GM23248 (cell line): Measurements from ENCODE around the gene NFX1. TPM values are rescaled to one million over a fixed set of nuclear protein-coding genes. Genes with fewer than 3 reads are reported as not detected.

ENCODE experiments used
- DNase-seq: peaks from one replicate; pipeline ENCODE4 v3.0.0-alpha.2; 2015
- H2AFZ ChIP-seq: fragments of 200-600 bp; sonication (generic); 2 replicates; pipeline ENCODE4 v1.6.1; 2016; ENCODE audit warnings: antibody characterized with exemption
- H3F3A ChIP-seq: fragments of 200-600 bp; sonication (generic); 2 replicates; pipeline ENCODE4 v1.6.1; 2016; ENCODE audit warnings: mild to moderate bottlenecking, antibody characterized with exemption, mixed run types; ENCODE audit not compliant: insufficient read depth
- H3K27ac ChIP-seq: fragments of 200-600 bp; sonication (generic); 2 replicates; pipeline ENCODE4 v1.5.1; 2016; ENCODE audit warnings: mild to moderate bottlenecking
- H3K27me3 ChIP-seq: fragments of 200-600 bp; sonication (generic); replicated peaks from 2 replicates; pipeline ENCODE4 v1.6.1; 2016; ENCODE audit warnings: mild to moderate bottlenecking; ENCODE audit not compliant: insufficient read depth
- H3K36me3 ChIP-seq: fragments of 200-600 bp; sonication (generic); 2 replicates; pipeline ENCODE4 v1.6.1; 2016; ENCODE audit warnings: low read depth, mild to moderate bottlenecking
- H3K4me1 ChIP-seq: fragments of 200-600 bp; sonication (generic); 2 replicates; pipeline ENCODE4 v1.6.1; 2016; ENCODE audit warnings: mild to moderate bottlenecking; ENCODE audit not compliant: insufficient read depth
- H3K4me2 ChIP-seq: fragments of 200-600 bp; sonication (generic); one replicate; pipeline ENCODE4 v1.6.1; 2016; ENCODE audit warnings: mild to moderate bottlenecking; ENCODE audit not compliant: unreplicated experiment
- H3K4me3 ChIP-seq: fragments of 200-600 bp; sonication (generic); 2 replicates; pipeline ENCODE4 v1.5.1; 2016; ENCODE audit warnings: mild to moderate bottlenecking
- H3K79me2 ChIP-seq: fragments of 200-600 bp; sonication (generic); 2 replicates; pipeline ENCODE4 v1.6.1; 2016; ENCODE audit warnings: mild to moderate bottlenecking; ENCODE audit not compliant: insufficient read depth
- H3K9ac ChIP-seq: fragments of 200-600 bp; sonication (generic); 2 replicates; pipeline ENCODE4 v1.6.1; 2016; ENCODE audit warnings: mild to moderate bottlenecking
- H3K9me2 ChIP-seq: fragments of 200-600 bp; sonication (generic); 2 replicates; pipeline ENCODE4 v1.6.1; 2016; ENCODE audit warnings: mixed run types, mild to moderate bottlenecking, moderate library complexity; ENCODE audit not compliant: insufficient read depth
- H3K9me3 ChIP-seq: fragments of 200-600 bp; sonication (generic); one replicate; pipeline ENCODE4 v1.6.1; 2017; ENCODE audit warnings: low read depth
- H4K20me1 ChIP-seq: fragments of 200-600 bp; sonication (generic); 2 replicates; pipeline ENCODE4 v1.6.0; 2016; ENCODE audit not compliant: insufficient read depth
- EZH2 ChIP-seq: fragments of 200-600 bp; sonication (generic); IDR thresholded peaks from 2 replicates; pipeline ENCODE4 v1.6.1; 2018; ENCODE audit warnings: antibody characterized with exemption, mild to moderate bottlenecking; ENCODE audit not compliant: insufficient read depth, poor library complexity, severe bottlenecking
- EZH2phosphoT487 ChIP-seq: fragments of 200-600 bp; sonication (generic); IDR thresholded peaks from 2 replicates; pipeline ENCODE4 v1.6.1; 2018; ENCODE audit warnings: antibody characterized with exemption, moderate library complexity, mild to moderate bottlenecking, low read depth; ENCODE audit not compliant: insufficient read depth
- WGBS, 2 experiments: methylation state at CpG; one replicate each; pipeline ENCODE4 v1.1.6; 2015 to 2017; ENCODE audit warnings: low lambda C conversion rate in 2 of 2, low coverage in 1 of 2; ENCODE audit errors: missing lambda C conversion rate in 2 of 2; 5-methylcytosine and 5-hydroxymethylcytosine counted together
- in situ Hi-C: fragments of 300-500 bp; cut with MboI; formaldehyde crosslinking; loops from 2 replicates; pipeline ENCODE4 v1.15.0; 2020
- polyA plus RNA-seq: library from polyadenylated mRNA; unstranded; fragments of >200 nt; fragmentation: Nextera tagmentation; extraction: Ambion mirVana; gene quantifications from 2 replicates; pipeline ENCODE4 v1.2.1, GENCODE V29; 2016
- small RNA-seq: library from RNA; depleted of rRNA; stranded (forward); fragments of <200 nt; gene quantifications from one replicate; pipeline ENCODE3, GENCODE V24; 2014; ENCODE audit warnings: low read depth, low replicate concordance
- total RNA-seq: library from RNA; depleted of rRNA; stranded (reverse); fragments of >200 nt; shearing (Covaris generic); gene quantifications from 2 replicates; pipeline ENCODE4 v1.2.3, GENCODE V29; 2014; rRNA removed

NFX1 gene
- total and polyA plus RNA-seq, 2 experiments from 2014 or later, result 23.8 to 28.1 TPM

DNA sequence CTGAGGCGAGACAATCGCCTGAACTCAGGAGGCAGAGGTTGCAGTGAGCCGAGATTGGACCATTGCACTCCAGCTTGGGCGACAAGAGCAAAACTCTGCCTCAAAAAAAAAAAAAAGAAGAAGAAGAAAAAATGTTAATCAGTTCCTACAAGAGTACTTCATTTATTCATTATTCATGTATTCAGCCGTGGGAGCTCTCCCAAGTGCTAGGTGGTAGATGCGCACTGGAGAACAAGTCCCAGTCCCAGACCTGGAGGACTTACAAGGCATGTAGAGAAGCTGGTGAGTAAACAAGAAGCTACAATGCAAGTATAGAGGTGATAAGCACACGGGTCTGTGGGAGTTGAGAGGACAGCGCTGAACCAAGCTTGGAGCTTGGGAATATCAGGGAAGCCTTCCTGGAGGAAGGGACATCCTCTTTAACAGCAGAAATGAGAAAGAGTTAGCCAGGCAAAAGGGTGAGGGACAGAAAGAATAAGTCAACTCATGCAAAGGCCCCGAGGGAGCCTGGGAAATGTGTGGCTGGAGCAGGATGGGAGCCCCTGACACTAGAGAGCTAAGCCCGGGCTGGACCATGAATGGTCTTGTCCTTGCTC is 129.5 kb downstream of the NFX1 start:
- no peak overlapping the region for H2AFZ ChIP-seq
- no peaks in the 10 kb centered on the region for H4K20me1 ChIP-seq
- peaks cover under 1% of the 10 kb centered on the region; the same call in 1 of the 2 replicates for H3K4me1 ChIP-seq
- DNase-seq, result no peak
- no peak overlapping the region for H3K9ac ChIP-seq
- no peaks in the 10 kb centered on the region for H3K27me3 ChIP-seq
- H3K4me3 ChIP-seq, result no peak overlapping the region
- no peak for TF ChIP-seq EZH2
- TF ChIP-seq EZH2phosphoT487, result no peak
- no peak overlapping the region for H3K4me2 ChIP-seq
- H3K79me2 ChIP-seq, result no peaks in the 10 kb centered on the region
- H3K27ac ChIP-seq, result no peak overlapping the region
- in situ Hi-C loops, result no loop called here
- no peaks in the 10 kb centered on the region for H3K36me3 ChIP-seq
- H3F3A ChIP-seq, result peaks cover under 1% of the 10 kb centered on the region; the same call in 1 of the 2 replicates
- H3K9me3 ChIP-seq, result no peaks in the 10 kb centered on the region
- H3K9me2 ChIP-seq, result no peaks in the 10 kb centered on the region
- WGBS, 2 experiments, result 64 to 67% methylated on average over 9 to 10 of the region's 10 CpGs

Small RNAs within 50 kb of the gene (small RNA-seq; reads per million reads assigned to genes)
- not detected for gene RF00019

Other genes with a start within 250 kb of the NFX1 start
- 23.1 and 26.3 TPM in 2 replicates for gene SMU1, start 213.8 kb upstream of the NFX1 start, total RNA-seq
- gene SMU1, start 213.8 kb upstream of the NFX1 start, polyA plus RNA-seq, result 18.6 and 20.9 TPM in 2 replicates
- 70.8 and 74.3 TPM in 2 replicates for gene B4GALT1, start 123.2 kb upstream of the NFX1 start, total RNA-seq
- gene B4GALT1, start 123.2 kb upstream of the NFX1 start, polyA plus RNA-seq, result 139 and 140 TPM in 2 replicates
- not detected in 2 replicates for gene SPINK4, start 50.3 kb upstream of the NFX1 start, total RNA-seq
- gene SPINK4, start 50.3 kb upstream of the NFX1 start, polyA plus RNA-seq, result not detected in 2 replicates
- gene BAG1, start 25.8 kb upstream of the NFX1 start, total RNA-seq, result 25.0 and 38.2 TPM in 2 replicates
- gene BAG1, start 25.8 kb upstream of the NFX1 start, polyA plus RNA-seq, result 48.7 and 49.7 TPM in 2 replicates
- gene CHMP5, start 25.5 kb upstream of the NFX1 start, total RNA-seq, result 65.3 and 90.6 TPM in 2 replicates
- gene CHMP5, start 25.5 kb upstream of the NFX1 start, polyA plus RNA-seq, result 130 and 134 TPM in 2 replicates
- not detected in 2 replicates for gene AQP7, start 112.1 kb downstream of the NFX1 start, total RNA-seq
- gene AQP7, start 112.1 kb downstream of the NFX1 start, polyA plus RNA-seq, result not detected in 2 replicates
- gene AQP3, start 157.1 kb downstream of the NFX1 start, total RNA-seq, result not detected in 2 replicates
- 0.19 and 0.29 TPM in 2 replicates for gene AQP3, start 157.1 kb downstream of the NFX1 start, polyA plus RNA-seq
- 27.9 and 31.2 TPM in 2 replicates for gene NOL6, start 183.4 kb downstream of the NFX1 start, total RNA-seq
- gene NOL6, start 183.4 kb downstream of the NFX1 start, polyA plus RNA-seq, result 18.0 and 19.4 TPM in 2 replicates
- gene ANKRD18B, start 233.7 kb downstream of the NFX1 start, total RNA-seq, result 0.11 TPM in 1 of 2 replicates, not detected in the other
- gene ANKRD18B, start 233.7 kb downstream of the NFX1 start, polyA plus RNA-seq, result 0.49 and 0.74 TPM in 2 replicates